Kidney (tissue), 14 donors: ENCODE results near the gene KCNG2. TPM values are rescaled to one million over a fixed set of nuclear protein-coding genes. Genes with fewer than 3 reads are reported as not detected.

Source experiments
- DNase-seq, 5 donors: peaks; one replicate each; pipeline ENCODE4 v3.0.0-alpha.2; 2013 to 2020
- FAIRE-seq: peaks from 2 replicates; lab custom pipeline; 2012; peaks lifted over from hg19 to GRCh38; lab: Jason Lieb, UNC
- H3K27ac ChIP-seq, 2 donors: one replicate each; pipeline ENCODE4 v1.7.0; 2013; ENCODE audit warnings: low read depth in 2 of 2, low read length in 2 of 2, inconsistent platforms in 1 of 2
- H3K27me3 ChIP-seq: one replicate; pipeline ENCODE4 v1.7.1; 2013; ENCODE audit warnings: low read length, inconsistent platforms; ENCODE audit not compliant: control insufficient read depth, insufficient read depth
- H3K36me3 ChIP-seq, 3 donors: one replicate each; pipeline versions ENCODE4 v1.7.0 to v1.7.1; 2013; ENCODE audit warnings: low read length in 3 of 3, control low read depth in 1 of 3, inconsistent platforms in 1 of 3; ENCODE audit not compliant: insufficient read depth in 3 of 3, control insufficient read depth in 2 of 3
- H3K4me1 ChIP-seq, 3 donors: one replicate each; pipeline versions ENCODE4 v1.7.0 to v1.7.1; 2013; ENCODE audit warnings: low read length in 3 of 3, inconsistent platforms in 1 of 3, low read depth in 1 of 3; ENCODE audit not compliant: control insufficient read depth in 2 of 3, insufficient read depth in 2 of 3
- H3K4me3 ChIP-seq, 3 donors: one replicate each; pipeline versions ENCODE4 v1.7.0 to v1.8.1; 2013; ENCODE audit warnings: low read length in 3 of 3, control low read depth in 1 of 3, inconsistent platforms in 1 of 3
- H3K9ac ChIP-seq, 3 donors: one replicate each; pipeline versions ENCODE4 v1.7.0 to v1.7.1; 2013; ENCODE audit warnings: low read length in 3 of 3, control low read depth in 1 of 3, inconsistent platforms in 1 of 3
- H3K9me3 ChIP-seq, 3 donors: one replicate each; pipeline versions ENCODE4 v1.7.0 to v1.7.1; 2013; ENCODE audit warnings: low read length in 3 of 3, control low read depth in 1 of 3, inconsistent platforms in 1 of 3; ENCODE audit not compliant: control insufficient read depth in 2 of 3, insufficient read depth in 1 of 3
- intact Hi-C: fragments of 100-400 bp; cut with DNase I; formaldehyde crosslinking; loops from one replicate; pipeline ENCODE4 v1.11.1; 2022
- polyA plus RNA-seq: library from polyadenylated mRNA; stranded (reverse); fragments of 350-450 nt; fragmentation: Illumina TruSeq; extraction: RNeasy Lipid Tissue Mini Kit (QIAGEN cat#74804); gene quantifications from one replicate; pipeline ENCODE4 v1.2.3, GENCODE V29; 2014; ENCODE audit warnings: low read depth, low replicate concordance; ENCODE audit not compliant: insufficient read depth
- total RNA-seq: library from RNA; stranded (reverse); fragmentation: NEBNext Ultra II Directional; extraction: Animal tissue kit (Norgen Biotek cat#: 25700); gene quantifications from one replicate; pipeline ENCODE4 v1.2.1, GENCODE V29; 2021
- TF ChIP-seq, protein P1 (sequence below): IDR thresholded peaks from 3 replicates; pipeline ENCODE4 v1.5.1; 2012; ENCODE audit warnings: mild to moderate bottlenecking, moderate library complexity, borderline replicate concordance; ENCODE audit not compliant: insufficient read depth; ENCODE audit errors: extremely low read depth
- donor health status: control.
- donor health status: control.
- donor health status: control.
- donor health status: control.
- donor health status: control.
- donor health status: DM: yes; HTN: yes; CAD: no.
- donor health status: Normal renal cell carcinoma (clear cell type).

The KCNG2 gene
- total and polyA plus RNA-seq, 2 donors from 2014 or later = 0.76 TPM; not detected in 1

DNA sequence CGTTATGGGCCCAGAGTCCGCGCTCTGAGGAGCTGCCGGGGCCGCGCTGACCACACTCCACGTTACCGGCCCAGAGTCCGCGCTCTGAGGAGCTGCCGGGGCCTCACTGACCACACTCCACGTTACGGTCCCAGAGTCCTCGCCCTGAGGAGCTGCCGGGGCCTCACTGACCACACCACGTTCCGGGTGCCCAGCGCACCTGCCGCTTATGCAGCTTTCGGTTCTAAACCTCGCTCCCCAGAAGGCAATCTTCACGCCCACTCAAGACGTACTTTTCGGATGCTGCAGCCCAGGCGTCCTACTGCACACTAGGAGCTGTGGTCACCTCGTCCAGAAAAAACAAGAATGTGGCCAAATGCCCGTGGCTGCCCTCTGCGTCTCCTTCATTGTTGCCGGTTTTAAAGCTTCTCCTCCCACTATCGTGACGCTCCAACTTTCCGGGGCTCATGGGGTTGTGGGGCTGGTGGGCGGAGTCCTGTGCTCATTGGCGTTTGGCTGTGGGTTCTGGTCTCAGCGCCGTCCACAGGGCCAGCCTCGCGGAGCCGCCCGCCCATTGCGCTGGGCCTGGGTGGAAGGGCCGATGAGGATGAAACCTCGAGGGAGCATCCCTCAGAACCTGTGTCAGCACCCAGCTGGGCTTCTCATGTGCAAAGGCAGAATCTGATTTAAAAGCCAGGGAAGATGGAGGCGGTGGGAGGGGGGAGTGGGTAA, 11.9 kb downstream of the KCNG2 start:
- H3K9me3 ChIP-seq = peaks cover 0 to 3% (median 0%) of the 10 kb centered on the region in 3 donors
- DNase-seq (no peak), FAIRE-seq (no peak)
- no peaks in the 10 kb centered on the region for H3K4me1 ChIP-seq
- no peak overlapping the region for H3K27ac ChIP-seq
- no peak overlapping the region for H3K4me3 ChIP-seq
- no peaks in the 10 kb centered on the region for H3K36me3 ChIP-seq
- TF ChIP-seq, protein P1, sequence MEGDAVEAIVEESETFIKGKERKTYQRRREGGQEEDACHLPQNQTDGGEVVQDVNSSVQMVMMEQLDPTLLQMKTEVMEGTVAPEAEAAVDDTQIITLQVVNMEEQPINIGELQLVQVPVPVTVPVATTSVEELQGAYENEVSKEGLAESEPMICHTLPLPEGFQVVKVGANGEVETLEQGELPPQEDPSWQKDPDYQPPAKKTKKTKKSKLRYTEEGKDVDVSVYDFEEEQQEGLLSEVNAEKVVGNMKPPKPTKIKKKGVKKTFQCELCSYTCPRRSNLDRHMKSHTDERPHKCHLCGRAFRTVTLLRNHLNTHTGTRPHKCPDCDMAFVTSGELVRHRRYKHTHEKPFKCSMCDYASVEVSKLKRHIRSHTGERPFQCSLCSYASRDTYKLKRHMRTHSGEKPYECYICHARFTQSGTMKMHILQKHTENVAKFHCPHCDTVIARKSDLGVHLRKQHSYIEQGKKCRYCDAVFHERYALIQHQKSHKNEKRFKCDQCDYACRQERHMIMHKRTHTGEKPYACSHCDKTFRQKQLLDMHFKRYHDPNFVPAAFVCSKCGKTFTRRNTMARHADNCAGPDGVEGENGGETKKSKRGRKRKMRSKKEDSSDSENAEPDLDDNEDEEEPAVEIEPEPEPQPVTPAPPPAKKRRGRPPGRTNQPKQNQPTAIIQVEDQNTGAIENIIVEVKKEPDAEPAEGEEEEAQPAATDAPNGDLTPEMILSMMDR = no peak
- H3K9ac ChIP-seq = no peak overlapping the region
- no peaks in the 10 kb centered on the region for H3K27me3 ChIP-seq
- intact Hi-C loops = no loop called here

DNA sequence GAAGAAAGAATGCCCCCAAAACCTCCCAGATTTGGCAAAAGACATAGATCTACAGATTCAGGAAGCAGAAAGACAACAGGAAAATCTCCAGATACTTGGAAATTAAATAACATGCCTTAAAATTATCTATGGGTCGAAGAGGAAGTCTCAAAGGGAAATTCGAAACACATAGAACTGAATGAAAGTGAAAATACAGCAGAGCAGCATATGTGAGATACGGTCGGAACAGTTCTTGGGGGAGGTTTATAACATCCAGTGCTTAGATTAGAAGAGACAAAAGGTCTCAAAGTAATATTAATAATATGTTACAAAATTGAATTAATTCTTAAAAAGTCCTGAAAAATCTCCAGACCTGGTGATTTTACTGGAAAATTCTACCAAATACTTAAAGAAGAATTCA, 14.3 kb downstream of the KCNG2 start:
- no peak overlapping the region for H3K4me3 ChIP-seq
- no peaks in the 10 kb centered on the region for H3K27me3 ChIP-seq
- intact Hi-C loops = no loop called here
- no peaks in the 10 kb centered on the region for H3K4me1 ChIP-seq
- TF ChIP-seq, protein P1 = no peak
- no peak for FAIRE-seq
- H3K9ac ChIP-seq = no peak overlapping the region
- H3K9me3 ChIP-seq = peaks cover 0 to 3% (median 0%) of the 10 kb centered on the region in 3 donors
- DNase-seq = no peak
- no peaks in the 10 kb centered on the region for H3K36me3 ChIP-seq
- H3K27ac ChIP-seq = no peak overlapping the region

DNA sequence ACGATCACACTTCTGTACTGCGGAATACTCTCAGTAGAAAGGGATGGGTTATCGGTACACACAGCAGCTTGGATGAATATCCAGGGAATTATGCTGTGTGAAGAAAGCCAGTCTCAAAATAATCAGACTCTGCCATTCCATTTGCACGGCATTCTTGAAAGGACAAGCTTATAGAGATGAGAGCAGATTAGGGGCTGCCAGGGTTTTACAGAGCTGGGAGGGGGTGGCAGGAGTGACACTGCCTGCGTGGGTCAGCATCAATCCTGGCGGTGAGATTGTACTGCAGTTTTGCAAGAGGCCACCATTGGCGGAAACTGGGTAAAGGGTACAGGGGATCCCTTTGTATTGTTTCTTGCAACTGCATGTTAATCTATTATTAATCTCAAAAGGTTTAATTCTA, 16.6 kb downstream of the KCNG2 start:
- H3K4me3 ChIP-seq = no peak overlapping the region
- FAIRE-seq (no peak), DNase-seq (no peak)
- no peaks in the 10 kb centered on the region for H3K27me3 ChIP-seq
- H3K9me3 ChIP-seq = peaks cover 0 to 3% (median 0%) of the 10 kb centered on the region in 3 donors
- no peak overlapping the region for H3K9ac ChIP-seq
- H3K27ac ChIP-seq = no peak overlapping the region
- no peaks in the 10 kb centered on the region for H3K36me3 ChIP-seq
- intact Hi-C loops = no loop called here
- H3K4me1 ChIP-seq = no peaks in the 10 kb centered on the region
- TF ChIP-seq, protein P1 = no peak

DNA sequence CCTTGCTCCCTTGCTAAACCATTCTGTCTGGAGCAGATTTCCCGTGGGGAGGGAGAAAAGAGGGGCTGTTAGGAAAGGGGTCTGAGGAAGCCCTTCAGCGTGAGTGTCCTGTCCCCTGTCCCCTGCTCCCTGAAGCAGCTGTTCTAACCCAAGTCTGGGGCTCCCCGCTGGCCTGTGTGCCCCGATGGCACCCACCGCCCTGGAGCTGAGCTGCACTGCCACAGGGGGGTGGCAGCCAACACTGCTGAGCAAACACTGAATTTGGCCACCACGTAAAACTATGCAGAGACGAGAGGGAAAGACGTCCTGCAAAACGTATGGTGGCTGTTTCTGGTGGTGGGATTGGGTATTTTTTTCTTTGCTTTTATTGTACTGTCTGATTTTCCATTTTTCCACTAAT, 17.9 kb downstream of the KCNG2 start:
- TF ChIP-seq, protein P1 = no peak
- Histone ChIP-seq H3K9ac (no peak overlapping the region), H3K9me3 (peaks cover 0 to 3% (median 0%) of the 10 kb centered on the region in 3 donors), H3K4me3 (no peak overlapping the region), H3K27me3 (no peaks in the 10 kb centered on the region), H3K4me1 (no peaks in the 10 kb centered on the region), H3K36me3 (no peaks in the 10 kb centered on the region), H3K27ac (no peak overlapping the region)
- DNase-seq (no peak), FAIRE-seq (no peak)
- intact Hi-C loops = no loop called here
